ENCODE measurements around the gene CTSK.
"Not testable (repeated sequence)": the region's sequence is repeated elsewhere in the genome, so short reads cannot be mapped to it uniquely, and the experiment has no call there.

- TF ChIP-seq CTCF, POLR2A (IDR thresholded peaks at IDR 0.05): not testable (repeated sequence)
Measured at GRCh38 chr1:150852734-150853133, 44.7 kb upstream of the CTSK start.

Data from thyroid gland (tissue), 4 donors.